ENCODE data around the gene INO80D.
"Not testable (repeated sequence)": the region's sequence is repeated elsewhere in the genome, so short reads cannot be mapped to it uniquely, and the experiment has no call there.

The INO80D gene

DNA sequence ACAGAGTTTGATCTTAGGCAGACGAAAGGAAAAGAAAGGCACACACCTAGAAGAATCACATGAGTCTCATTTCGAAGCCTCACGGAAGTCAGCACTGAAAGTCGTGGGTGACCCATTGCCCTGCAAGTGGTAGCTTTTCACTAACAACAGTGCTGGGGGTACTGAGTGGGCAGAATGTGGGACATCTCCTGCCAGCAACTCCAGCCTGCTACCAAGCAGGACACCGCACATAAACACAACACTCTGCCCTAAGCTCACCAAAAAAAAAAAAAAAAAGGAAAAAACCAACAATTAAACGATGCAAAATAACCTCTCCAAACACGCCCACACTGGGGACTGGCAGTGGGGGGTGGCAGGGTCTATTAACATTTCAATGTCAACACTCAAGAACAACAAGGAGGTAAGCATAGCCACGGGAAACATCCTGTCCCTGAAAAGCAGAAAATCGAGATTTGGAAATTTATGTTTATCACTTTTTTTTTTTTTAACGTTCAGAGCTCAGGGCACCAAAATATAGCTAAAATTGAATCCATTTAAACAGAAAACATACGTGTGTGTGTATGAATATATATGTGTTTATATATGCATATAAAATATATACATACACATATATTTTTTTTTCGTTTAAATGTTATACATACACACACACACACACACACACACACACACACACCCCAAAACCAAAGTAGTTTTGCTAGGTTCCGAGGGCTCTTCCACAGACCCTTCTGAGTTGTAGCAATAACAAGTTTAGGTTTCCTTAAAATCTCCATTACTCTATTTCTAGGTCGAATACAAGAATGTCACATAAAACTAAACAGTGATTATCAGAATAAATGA lies 2.2 kb downstream of the INO80D start:
- no peak for DNase-seq (ENCODE audit: low spot score)

DNA sequence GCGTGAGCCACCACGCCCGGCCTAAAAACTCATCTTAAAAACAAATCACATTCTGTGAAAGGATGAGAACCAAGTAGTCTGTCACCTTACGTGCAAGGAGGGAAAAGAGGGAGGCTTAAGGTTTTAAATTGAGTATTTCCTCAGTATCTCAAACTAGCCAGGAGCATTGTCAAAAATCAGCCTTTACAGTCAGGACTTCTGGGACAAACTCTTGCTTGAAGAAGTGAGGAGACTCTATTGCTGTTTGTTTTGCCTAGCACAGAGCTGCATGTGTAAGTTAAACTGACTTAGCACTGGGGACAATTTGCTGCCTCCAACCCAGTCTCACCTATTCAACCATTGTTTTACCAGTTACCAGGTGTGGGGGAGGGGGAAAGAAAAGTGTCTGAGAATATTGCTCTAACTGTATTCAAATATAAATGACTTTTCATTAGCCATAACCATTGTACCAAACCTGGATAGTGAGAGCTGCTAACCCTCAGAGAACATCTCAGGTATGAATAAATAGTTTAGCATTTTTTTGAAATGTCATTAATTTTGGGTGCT lies 3.6 kb downstream of the INO80D start:
- no peak for DNase-seq (ENCODE audit: low spot score)

DNA sequence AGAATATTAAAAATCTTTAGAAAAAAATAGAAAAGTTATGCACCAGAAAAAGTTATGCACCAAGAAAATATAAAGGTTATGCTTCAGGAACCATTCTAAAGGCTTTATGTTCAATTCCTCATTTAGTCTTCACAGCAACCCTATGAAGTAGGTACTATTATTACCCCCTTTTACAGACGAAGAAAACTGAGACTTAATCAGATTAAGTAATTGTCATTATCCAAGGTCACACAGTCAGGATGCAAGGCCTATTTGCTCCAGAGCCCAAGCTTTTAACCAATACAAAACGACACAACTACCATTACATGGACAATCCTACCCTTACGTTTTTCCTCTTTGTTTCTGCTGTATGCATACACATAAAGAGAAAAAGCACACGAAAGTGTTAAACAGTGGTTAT lies 5.0 kb downstream of the INO80D start:
- DNase-seq (ENCODE audit: low spot score) = no peak

DNA sequence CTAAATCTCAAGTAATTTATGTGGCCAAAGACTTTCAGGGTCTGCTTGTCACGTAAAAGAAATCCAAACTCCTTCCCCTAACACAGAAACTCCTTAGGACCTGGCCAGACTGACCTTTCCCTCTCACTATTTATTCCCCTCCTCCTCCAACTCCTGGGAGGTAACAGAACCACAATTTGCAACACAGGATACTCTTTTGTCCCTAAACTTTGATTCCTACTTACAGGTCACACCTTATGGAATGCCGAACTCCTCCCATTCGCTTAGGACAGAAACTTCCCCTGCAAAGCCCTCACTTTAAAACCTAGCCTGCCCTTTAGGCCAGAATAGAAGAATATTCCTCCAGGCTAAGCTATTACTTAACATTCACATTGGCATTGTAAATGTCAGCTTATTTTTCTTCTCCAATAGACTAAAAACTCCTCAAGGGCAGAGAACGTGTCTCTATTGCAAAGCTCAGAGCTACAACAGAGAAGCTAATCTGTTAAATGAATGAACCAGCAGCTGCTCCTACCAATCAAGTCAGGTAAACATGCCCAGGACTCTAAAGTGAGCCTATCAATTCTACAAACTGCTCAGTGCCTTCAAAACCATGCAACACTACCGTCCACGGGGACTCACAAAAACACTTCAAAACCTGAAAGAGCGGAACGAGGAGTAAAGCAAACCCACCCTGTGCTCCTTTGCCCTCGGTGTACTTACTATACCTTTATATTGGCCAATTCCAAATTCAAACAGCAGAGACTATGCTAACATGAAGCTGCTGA lies 6.1 kb downstream of the INO80D start:
- DNase-seq (ENCODE audit: low spot score) = no peak

DNA sequence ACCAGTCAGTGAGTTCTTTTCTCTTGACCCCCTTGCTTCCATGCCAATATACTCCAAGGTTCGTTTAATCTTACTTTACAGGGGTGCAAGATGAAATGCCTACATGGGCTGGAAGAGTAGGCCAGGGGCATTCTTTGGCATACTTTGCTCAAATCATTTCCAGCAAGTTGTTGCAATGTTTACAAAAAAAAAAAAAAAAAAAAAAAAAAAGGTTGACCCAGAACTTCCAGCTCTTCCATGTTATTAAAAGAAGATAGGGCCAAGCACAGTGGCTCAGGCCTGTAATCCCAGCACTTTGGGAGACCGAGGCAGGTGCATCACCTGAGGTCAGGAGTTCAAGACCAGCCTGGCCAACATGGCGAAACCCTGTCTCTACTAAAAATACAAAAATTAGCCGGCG lies 8.1 kb downstream of the INO80D start:
- not testable (repeated sequence) for DNase-seq (ENCODE audit: low spot score)

DNA sequence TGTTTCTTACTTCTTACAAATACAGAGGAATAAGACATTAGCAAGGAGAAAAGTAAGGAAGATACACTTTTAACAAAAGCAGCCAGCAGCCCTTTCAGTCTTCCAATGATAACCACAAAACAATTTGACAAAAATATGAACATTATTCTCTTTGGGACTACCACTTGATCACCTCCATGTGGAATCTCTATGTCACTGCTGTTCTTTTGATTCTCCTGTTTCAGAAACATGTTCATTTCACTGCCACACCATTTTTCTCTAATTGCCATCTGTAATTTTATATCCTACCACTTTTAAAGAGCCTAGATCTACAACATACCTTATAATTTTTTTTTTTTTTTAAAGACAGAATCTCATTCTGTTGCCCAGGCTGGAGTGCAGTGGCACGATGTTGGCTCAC lies 10.9 kb downstream of the INO80D start:
- no peak for DNase-seq (ENCODE audit: low spot score)

DNA sequence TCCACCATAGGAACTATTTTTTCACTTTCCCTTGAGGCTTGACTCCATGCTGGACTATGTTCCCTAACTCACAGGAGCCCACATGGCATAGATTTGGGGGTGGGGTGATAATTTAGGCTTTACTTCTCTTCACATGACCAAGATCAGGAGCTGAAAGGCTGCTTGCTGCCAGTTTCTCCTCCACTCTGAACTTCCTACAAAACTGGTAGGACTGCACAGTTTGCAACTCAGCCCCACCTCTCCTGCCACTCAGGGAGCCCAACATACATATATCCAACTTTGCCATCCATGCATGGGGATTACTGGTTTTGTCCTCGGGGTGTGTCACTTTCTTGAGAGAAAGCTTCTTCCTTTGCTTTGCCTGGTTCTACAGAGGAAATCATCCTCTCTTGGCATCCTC lies 14.2 kb downstream of the INO80D start:
- no peak for DNase-seq (ENCODE audit: low spot score)

DNA sequence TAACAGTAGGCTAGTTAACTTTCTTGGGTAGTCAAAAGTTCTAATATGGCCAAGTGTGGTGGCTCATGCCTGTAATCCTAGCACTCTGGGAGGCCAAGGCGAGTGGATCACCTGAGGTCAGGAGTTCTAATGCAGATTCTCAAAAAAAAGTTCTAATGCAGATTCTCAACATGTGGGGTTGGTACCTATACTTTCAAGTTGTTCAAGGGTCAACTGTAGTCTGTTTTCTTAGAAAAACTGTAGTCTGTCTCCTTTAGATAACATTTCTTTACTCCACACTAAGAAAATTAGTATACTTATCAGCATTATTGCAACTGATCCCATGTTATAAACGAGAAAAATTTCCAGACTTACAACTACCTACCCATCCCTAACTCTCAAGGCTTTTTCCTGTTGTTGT lies 16.6 kb downstream of the INO80D start:
- DNase-seq (ENCODE audit: low spot score) = no peak

DNA sequence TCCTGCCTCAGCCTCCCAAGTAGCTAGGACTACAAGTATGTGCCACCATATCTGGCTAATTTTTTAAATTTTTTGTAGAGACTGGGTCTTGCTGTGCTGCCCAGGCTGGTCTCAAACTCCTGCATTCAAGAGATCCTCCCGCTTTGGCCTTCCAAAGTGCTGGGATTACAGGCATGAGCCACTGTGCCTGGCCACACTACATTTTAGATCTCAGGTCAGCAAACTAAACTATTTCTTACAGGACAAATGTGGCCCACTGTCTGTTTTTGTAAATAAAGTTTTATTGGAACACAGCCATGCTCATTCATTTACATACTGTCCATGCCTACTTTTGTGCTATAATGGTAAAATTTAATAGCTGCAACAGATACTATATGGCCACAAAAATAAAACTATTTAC lies 17.8 kb downstream of the INO80D start:
- no peak for DNase-seq (ENCODE audit: low spot score)

DNA sequence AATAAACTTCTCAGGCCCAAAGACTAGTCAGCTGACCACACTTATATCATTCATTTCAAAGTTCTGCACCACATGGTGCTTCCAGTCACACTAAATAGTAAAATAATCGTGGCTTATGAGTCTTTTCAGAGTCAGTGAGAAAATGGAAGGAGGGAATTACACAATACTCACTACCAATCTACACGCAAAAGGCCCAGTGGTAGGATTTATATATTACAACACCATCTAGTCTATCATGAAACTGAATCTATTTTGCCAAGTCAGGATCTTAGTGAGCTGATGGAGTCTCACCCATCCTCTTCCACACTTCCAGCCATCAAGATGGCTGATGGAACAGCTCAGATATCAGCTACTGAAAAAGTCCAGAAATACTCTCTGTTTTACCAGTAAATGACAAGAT lies 21.9 kb downstream of the INO80D start:
- DNase-seq (ENCODE audit: low spot score) = no peak

DNA sequence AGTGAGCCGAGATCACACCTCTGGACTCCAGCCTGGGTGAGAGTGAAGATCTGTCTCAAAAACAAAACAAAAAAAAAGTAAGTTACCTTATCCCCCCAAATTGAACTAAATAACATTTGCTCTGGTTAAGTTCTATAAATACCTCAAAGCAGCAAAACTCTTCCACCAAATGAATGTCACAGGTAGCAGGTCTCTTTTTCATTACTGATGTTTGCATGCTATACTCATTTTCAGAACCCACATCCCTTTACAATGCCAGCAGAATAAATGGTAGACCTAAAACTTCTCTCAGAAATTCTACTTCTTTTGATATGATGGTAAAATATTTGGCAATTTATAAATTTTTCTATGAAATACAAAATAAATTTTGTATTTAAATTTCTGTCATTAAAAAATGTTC lies 22.3 kb downstream of the INO80D start:
- DNase-seq (ENCODE audit: low spot score) = no peak

DNA sequence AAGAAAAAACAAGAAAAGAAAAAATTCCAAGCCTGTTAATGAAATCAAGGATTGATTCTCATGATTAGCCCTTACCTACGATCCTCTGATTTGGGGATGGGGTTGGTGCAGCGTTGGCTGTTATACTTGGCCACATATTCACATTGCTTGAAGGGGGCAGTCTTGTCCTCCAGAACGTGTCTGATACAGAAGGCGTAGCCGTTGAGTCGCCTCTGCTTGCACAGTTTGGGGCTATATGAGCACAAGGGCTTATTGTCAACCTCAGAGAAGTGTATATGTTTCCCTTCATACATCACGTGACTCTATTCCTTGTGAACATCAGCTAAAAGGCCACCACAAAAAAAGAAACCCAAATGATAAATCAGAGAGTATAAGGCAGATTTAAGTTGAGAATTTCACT lies 23.2 kb downstream of the INO80D start:
- DNase-seq (ENCODE audit: low spot score) = no peak

DNA sequence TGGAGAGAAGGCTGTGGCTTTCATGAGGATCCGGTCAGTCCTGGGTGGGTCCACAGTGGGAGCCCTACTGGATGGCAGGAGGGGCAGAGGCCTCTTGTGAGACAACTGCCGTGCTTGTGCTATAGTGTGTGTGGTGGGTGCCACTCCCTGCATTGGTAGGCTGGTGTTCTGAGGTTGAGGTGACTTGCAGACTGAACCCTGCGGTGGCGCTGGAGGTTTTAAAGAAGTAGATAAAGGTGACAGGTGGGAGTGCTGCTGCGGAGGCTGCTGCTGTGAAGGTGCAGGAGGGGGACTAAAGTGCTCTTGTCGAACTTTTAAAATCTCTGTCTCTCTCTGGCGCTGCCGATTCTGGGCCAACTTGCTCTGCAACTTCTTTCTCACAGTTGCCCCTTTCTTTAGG lies 29.7 kb downstream of the INO80D start:
- DNase-seq (ENCODE audit: low spot score) = no peak

DNA sequence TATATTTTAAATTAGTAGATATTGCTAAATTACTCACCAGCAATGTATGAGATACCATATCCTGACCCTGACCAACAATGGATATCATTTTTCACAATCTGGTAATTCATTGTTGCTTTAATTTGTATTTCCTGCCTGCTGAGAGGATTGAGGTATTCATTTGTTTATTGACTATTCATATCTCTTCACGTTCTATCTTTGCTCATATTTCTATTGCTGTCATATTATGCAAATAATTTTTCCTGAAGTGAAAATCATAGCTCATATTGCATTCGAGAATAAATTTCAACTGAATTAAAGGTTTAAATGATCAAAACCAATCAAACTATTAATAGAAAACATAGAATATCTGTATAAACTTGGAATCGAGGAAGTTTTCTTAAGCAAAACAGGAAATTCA lies 31.0 kb downstream of the INO80D start:
- DNase-seq (ENCODE audit: low spot score) = no peak

DNA sequence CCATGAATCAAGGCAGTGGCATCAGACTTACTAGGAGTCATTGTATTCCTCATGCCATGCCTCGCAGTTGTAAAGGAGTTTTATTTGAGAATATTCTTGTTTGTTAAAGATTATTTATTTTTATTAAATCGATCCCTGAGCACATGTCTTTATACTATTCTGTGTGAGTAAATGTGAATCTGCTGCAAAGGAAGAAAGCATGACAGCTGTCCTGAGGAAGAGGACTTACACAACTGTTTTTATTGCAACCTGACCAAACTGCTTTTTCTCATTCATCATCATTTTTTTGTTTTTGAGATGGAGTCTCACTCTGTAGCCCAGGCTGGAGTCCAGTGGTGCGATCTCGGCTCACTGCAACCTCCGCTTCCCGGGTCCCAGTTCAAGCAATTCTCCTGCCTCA lies 34.1 kb downstream of the INO80D start:
- no peak for DNase-seq (ENCODE audit: low spot score)

DNA sequence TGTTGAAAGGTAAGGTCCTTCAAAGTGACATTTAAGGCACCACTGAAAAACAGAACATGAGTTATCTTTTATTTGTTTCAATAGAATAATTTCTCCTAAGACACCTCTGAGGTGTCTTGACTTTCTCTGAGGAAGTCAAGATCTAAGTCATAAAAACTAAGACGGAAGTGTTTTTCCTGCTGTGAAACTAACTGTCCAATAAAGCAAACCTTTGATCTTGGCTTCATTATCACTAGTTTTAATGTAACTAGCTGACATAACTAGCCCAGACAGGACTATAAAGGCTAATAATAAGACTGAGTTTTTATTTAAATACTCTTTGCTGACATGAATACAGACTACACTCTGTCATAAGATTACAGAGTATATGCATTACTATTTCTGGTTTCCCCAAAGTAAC lies 36.6 kb downstream of the INO80D start:
- no peak for DNase-seq (ENCODE audit: low spot score)

DNA sequence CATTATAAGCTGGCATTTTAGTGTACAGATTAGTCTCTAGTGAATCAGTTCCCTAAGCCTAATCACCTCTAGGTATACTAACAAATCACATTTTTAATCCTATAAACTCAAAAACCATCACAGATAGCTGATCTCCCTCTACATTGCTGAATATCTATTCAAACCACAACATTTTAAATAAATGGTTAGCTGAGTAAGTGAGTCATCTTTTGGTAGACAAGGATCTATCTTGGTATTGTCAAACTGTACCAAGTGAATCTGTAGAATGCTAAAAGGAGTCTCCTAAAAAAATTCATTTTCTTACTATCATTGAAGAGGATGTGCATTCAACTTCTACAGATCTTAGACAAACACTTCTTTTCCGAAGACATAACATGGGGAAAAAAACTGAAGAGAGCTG lies 40.7 kb downstream of the INO80D start:
- DNase-seq (ENCODE audit: low spot score) = no peak

DNA sequence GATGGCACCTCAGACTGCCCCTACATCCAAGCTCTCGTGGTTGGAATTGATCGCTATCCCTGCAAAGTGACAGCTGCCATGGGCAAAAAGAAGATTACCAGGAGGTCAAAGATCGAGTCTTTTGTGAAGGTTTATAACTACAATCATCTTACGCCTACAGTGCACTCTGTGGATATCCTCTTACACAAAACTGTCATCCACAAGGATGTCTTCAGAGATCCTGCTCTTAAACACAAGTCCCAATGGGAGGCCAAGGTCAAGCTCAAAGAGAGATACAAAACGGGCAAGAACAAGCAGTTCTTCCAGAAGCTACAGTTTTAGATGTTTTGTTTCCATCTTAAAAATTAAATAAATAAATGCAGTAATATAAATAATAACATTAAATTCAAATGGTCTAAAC lies 45.4 kb downstream of the INO80D start:
- no peak for DNase-seq (ENCODE audit: low spot score)

DNA sequence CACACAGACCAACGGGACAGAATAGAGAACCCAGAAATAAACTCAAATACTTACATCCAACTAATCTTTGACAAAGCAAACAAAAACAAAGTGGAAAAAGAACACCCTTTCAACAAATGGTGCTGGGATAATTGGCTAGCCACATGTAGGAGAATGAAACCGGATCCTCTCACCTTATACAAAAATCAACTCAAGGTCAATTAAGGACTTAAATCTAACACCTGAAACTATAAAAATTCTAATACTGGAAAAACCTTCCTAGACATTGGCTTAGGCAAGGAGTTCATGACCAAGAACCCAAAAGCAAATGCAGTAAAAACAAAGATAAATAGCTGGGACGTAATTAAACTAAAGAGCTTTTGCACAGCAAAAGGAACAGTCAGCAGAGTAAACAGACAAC lies 50.6 kb downstream of the INO80D start:
- DNase-seq (ENCODE audit: low spot score) = not testable (repeated sequence)

DNA sequence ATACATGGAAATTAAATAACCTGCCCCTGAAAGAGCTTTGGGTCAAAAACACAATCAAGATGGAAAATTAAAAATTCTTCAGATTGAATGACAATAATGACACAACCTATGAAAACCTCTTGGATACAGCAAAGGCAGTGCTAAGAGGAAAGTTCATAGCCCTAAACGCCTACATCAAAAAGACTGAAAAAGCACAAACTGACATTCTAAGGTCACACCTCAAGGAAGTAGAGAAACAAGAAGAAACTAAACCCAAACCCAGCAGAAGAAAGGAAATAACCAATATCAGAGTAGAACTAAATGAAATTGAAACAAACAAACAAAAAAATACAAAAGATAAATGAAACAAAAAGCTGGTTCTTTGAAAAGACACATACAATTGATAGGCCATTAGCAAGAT lies 52.5 kb downstream of the INO80D start:
- not testable (repeated sequence) for DNase-seq (ENCODE audit: low spot score)

DNA sequence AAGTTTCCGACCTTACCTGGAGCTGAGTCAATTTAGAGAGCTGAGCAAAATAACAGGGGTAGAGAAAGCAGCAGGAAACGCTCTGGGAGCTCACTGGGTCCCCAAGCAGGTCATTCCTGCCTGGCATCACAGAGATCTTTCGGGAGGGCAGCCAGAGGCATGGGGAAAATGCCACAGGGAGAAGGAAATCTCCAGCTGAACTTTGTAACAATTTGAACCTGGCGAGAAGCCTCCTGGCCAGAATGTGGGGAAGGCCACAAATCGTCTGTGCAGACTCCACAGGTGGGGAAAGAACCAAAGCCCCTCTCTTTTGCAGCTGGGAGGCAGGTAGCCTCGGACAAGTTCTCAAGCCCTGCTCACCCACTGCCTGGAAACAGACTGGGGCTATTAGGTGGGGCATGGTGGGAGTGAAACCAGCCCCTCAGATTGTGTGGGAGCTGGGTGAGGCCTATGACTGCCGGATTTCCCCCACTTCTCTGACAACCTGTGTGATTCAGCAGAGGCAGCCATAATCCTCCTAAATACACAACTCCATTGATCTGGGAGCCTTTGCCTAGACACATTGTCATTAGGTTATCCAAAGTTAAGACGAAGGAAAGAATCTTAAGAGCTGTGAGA lies 53.9 kb downstream of the INO80D start:
- DNase-seq (ENCODE audit: low spot score) = no peak

DNA sequence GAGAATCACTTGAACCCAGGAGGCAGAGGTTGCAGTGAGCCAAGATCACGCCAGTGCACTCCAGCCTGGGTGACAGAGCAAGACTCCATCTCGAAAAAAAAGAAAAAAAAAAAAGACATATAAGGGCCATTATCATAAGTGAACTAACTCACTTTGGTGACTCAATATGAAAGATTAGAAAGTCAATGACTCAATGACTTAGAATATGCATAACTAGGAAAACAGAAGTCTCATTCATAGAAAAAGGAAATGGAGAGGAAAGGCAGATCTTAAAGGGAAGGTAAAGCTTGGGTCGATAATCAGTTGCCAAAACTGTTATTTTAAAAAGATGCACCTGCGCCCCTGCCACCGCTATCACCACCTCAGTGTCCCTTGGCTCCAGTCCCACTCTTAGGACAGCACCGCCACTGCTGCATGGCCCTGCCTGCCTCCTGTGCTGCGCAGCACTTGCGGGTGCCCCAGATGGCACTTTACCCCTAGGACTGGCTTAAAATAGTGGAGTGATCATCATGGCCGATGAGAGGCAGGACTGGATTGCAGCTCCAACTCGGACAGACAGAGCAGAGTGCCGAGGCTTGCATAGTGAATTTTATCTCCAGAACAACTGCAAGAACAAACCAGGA lies 54.7 kb downstream of the INO80D start:
- DNase-seq (ENCODE audit: low spot score) = no peak

Measured in left forelimb (tissue), 1 donor.